NCI-H2107 treated with DMSO at 0.1 percent for 48 hours (cell line): Measurements from ENCODE around the gene ZNF681.
"Not testable (repeated sequence)": the region's sequence is repeated elsewhere in the genome, so short reads cannot be mapped to it uniquely, and the experiment has no call there.

Source experiments
- DNase-seq: peaks from one replicate; lab custom pipeline; 2025; ENCODE audit not compliant: unreplicated experiment; lab: John Stamatoyannopoulos, UW

Gene ZNF681

GRCh38 chr19:23758187-23759074 is at the start of gene ZNF681:
TSS of gene ZNF681 (minus strand) at chr19:23758891. CDS start at chr19:23758749, 142 bp downstream.
- DNase-seq, result no peak

- DNase-seq, result no peak
Measured at GRCh38 chr19:23804676-23805075, 46.0 kb upstream of the ZNF681 start.

- no peak for DNase-seq
Measured at GRCh38 chr19:23802290-23802689, 43.6 kb upstream of the ZNF681 start.

GRCh38 chr19:23801803-23802202 is 43.1 kb upstream of the ZNF681 start:
- no peak for DNase-seq

- no peak for DNase-seq
Measured at GRCh38 chr19:23800868-23801267, 42.2 kb upstream of the ZNF681 start.

- no peak for DNase-seq
Measured at GRCh38 chr19:23800271-23800670, 41.6 kb upstream of the ZNF681 start.

- DNase-seq, result no peak
Measured at GRCh38 chr19:23799321-23799720, 40.6 kb upstream of the ZNF681 start.

- DNase-seq, result no peak
Measured at GRCh38 chr19:23795462-23795861, 36.8 kb upstream of the ZNF681 start.

- no peak for DNase-seq
Measured at GRCh38 chr19:23792784-23793183, 34.1 kb upstream of the ZNF681 start.

- no peak for DNase-seq
Measured at GRCh38 chr19:23790641-23791488, 32.2 kb upstream of the ZNF681 start.

GRCh38 chr19:23789246-23789645 is 30.6 kb upstream of the ZNF681 start:
- DNase-seq, result no peak

- no peak for DNase-seq
Measured at GRCh38 chr19:23788411-23788810, 29.7 kb upstream of the ZNF681 start.

GRCh38 chr19:23787106-23787505 is 28.4 kb upstream of the ZNF681 start:
- no peak for DNase-seq

GRCh38 chr19:23785982-23786381 is 27.3 kb upstream of the ZNF681 start:
- no peak for DNase-seq

GRCh38 chr19:23784274-23784673 is 25.6 kb upstream of the ZNF681 start:
- DNase-seq, result no peak

- DNase-seq, result no peak
Measured at GRCh38 chr19:23783636-23784035, 24.9 kb upstream of the ZNF681 start.

GRCh38 chr19:23779645-23780044 is 21.0 kb upstream of the ZNF681 start:
- no peak for DNase-seq

GRCh38 chr19:23778566-23778965 is 19.9 kb upstream of the ZNF681 start:
- no peak for DNase-seq

- not testable (repeated sequence) for DNase-seq
Measured at GRCh38 chr19:23778036-23778435, 19.3 kb upstream of the ZNF681 start.

GRCh38 chr19:23777216-23777615 is 18.5 kb upstream of the ZNF681 start:
- no peak for DNase-seq

- DNase-seq, result no peak
Measured at GRCh38 chr19:23776507-23777205, 18.0 kb upstream of the ZNF681 start.
